Measurements from ENCODE around the gene BTG1. TPM values are rescaled to one million over a fixed set of nuclear protein-coding genes. Genes with fewer than 3 reads are reported as not detected.
A peak's percentile ranks its signal among the peaks of the same experiment; 100 is the strongest.

The BTG1 gene
- total RNA-seq, 1 experiment from 2014 or later, result 32.7 TPM

DNA sequence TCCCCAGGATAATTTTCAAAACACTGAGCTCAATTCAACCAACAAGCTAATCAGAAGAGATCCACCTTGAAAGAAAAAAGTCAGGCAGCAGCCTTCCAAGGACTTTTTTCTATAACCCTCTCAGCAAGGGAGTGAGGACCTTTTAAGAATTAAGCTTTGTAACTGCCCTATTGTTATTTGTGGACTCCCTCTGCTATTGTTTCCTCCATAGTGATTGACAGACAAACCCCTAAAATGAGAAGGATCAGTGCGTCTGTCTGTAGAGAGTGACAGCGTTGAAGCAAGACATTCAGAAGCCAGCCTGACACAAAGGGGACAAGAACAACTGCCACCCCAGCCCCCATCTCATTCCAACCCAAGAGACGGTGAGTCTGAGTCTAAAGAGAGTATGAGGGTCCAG is 30.3 kb upstream of the BTG1 start:
- H3K14ac ChIP-seq (ENCODE audit: insufficient read depth, low read length), result no peak overlapping the region
- no peaks in the 10 kb centered on the region for H3K79me1 ChIP-seq (ENCODE audit: insufficient read depth, low read depth, low read length, poor library complexity, severe bottlenecking)
- H3K79me2 ChIP-seq (ENCODE audit: insufficient read depth, low read length), result no peaks in the 10 kb centered on the region
- TF ChIP-seq, protein P1, sequence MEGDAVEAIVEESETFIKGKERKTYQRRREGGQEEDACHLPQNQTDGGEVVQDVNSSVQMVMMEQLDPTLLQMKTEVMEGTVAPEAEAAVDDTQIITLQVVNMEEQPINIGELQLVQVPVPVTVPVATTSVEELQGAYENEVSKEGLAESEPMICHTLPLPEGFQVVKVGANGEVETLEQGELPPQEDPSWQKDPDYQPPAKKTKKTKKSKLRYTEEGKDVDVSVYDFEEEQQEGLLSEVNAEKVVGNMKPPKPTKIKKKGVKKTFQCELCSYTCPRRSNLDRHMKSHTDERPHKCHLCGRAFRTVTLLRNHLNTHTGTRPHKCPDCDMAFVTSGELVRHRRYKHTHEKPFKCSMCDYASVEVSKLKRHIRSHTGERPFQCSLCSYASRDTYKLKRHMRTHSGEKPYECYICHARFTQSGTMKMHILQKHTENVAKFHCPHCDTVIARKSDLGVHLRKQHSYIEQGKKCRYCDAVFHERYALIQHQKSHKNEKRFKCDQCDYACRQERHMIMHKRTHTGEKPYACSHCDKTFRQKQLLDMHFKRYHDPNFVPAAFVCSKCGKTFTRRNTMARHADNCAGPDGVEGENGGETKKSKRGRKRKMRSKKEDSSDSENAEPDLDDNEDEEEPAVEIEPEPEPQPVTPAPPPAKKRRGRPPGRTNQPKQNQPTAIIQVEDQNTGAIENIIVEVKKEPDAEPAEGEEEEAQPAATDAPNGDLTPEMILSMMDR (conservative IDR thresholded peaks at IDR 0.05), result no peak
- H3K4ac ChIP-seq (ENCODE audit: low read depth, low read length), result no peak overlapping the region
- no peak overlapping the region for H4K8ac ChIP-seq (replicated peaks; ENCODE audit: insufficient read length, low read depth, low read length)
- peak overlapping the region in 2 of 3 experiments; percentile 22 to 90; a peak in 3 of 7 replicates for H3K27ac Mint-ChIP-seq
- H3K4me2 ChIP-seq (ENCODE audit: insufficient read depth, insufficient read length, low read length), result no peak overlapping the region
- no peak overlapping the region for H2AFZ ChIP-seq (ENCODE audit: low read length)
- no peaks in the 10 kb centered on the region for H3K4me1 ChIP-seq (ENCODE audit: insufficient read depth, low read length)
- no peak for DNase-seq
- H3K9me3 ChIP-seq (ENCODE audit: control insufficient read depth, low read depth, low read length), result no peaks in the 10 kb centered on the region
- no peak overlapping the region for H2BK5ac ChIP-seq (ENCODE audit: insufficient read length, low read length)
- no peak overlapping the region for H2AK5ac ChIP-seq (ENCODE audit: insufficient read length, low read length)
- no peak overlapping the region for H4K91ac ChIP-seq (ENCODE audit: insufficient read length, low read depth, low read length)
- no peak overlapping the region for H3K4me3 Mint-ChIP-seq
- peaks cover 19 to 23% of the 10 kb centered on the region in 2 experiments for H3K4me1 Mint-ChIP-seq
- H3K23ac ChIP-seq (ENCODE audit: insufficient read length, low read depth, low read length), result no peak overlapping the region
- no peaks in the 10 kb centered on the region for H4K20me1 ChIP-seq (ENCODE audit: control insufficient read depth, insufficient read depth, insufficient read length)
- no peak overlapping the region for H2BK20ac ChIP-seq (ENCODE audit: low read depth, low read length, poor library complexity, severe bottlenecking)
- no peak overlapping the region for H3T11ph ChIP-seq (ENCODE audit: low read length)
- no peak overlapping the region for H2BK120ac ChIP-seq (ENCODE audit: low read depth, low read length, poor library complexity, severe bottlenecking)
- no peak overlapping the region for H3K27ac ChIP-seq (ENCODE audit: insufficient read length, low read depth, low read length)
- H3K23me2 ChIP-seq (ENCODE audit: insufficient read length, low read depth, low read length, poor library complexity, severe bottlenecking), result no peaks in the 10 kb centered on the region
- H3K27me3 ChIP-seq (ENCODE audit: insufficient read depth, low read length), result no peaks in the 10 kb centered on the region
- whole genome bisulfite sequencing (ENCODE audit: extremely low coverage, insufficient read length, low lambda C conversion rate), result no CpG with 5 or more reads among the region's 3 CpGs
- no peak overlapping the region for H4K5ac ChIP-seq (ENCODE audit: insufficient read length, low read depth, low read length)
- H2BK15ac ChIP-seq (ENCODE audit: low read depth, low read length), result no peak overlapping the region
- H3K36me3 Mint-ChIP-seq (ENCODE audit: insufficient read depth in 1 of 3, low read depth in 3 of 3), result no peaks in the 10 kb centered on the region
- H3K18ac ChIP-seq (ENCODE audit: insufficient read length, low read depth, low read length), result no peak overlapping the region
- H3K56ac ChIP-seq (ENCODE audit: insufficient read length, low read depth, low read length), result no peak overlapping the region
- no peak overlapping the region for H3K9ac ChIP-seq (ENCODE audit: extremely low read depth, insufficient read length, low read length)
- no peaks in the 10 kb centered on the region; a peak in 2 of 5 replicates for H3K9me3 Mint-ChIP-seq
- H2BK12ac ChIP-seq (ENCODE audit: insufficient read length, low read depth, low read length), result no peak overlapping the region
- no peaks in the 10 kb centered on the region for H3K27me3 Mint-ChIP-seq (ENCODE audit: low read depth)
